ENCODE measurements around the gene LONRF2. TPM values are rescaled to one million over a fixed set of nuclear protein-coding genes. Genes with fewer than 3 reads are reported as not detected.

The LONRF2 gene
- total and polyA plus RNA-seq, 2 of the 4 experiments (the other 2 are of a cell fraction), result 0.19 to 0.54 TPM

DNA sequence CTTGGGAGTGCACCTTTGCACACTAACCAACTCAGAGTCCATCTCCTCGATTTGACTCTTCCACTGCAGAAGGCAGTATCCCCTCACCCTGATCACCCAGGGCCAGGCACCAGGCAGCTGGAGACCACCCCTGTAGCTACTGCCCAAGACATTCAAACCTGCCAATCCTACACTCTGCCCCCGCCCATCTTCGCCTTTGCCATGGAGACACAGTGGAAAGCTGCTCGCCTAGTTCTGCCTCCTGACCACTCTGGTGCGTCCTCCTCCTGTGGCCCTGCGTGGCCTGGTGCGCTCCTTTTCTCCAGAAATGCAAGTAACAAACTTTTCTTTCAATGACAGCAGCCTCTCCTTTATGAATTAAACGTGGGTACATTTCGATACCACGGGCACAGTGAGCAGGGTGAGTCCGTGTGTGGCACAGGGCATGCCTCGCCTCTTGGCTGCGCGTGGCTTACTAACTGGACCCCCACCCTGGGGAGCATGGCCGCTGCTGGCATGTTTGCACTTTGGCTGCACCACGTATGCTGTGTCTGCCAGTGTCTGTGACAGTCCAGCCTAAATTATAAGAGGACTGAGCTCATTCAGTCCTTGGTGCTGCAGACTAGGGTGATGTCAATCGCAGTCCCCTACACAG is 47.6 kb downstream of the LONRF2 start:
- Histone ChIP-seq H3K27me3 (ENCODE audit: control insufficient read depth, insufficient read depth, low read length) (peaks cover 16% of the 10 kb centered on the region), H2AFZ (replicated peaks; ENCODE audit: low read length, poor library complexity) (peak overlapping the region; percentile 43), H3K4me2 (ENCODE audit: low read depth, low read length) (no peak overlapping the region), H3K56ac (ENCODE audit: extremely low read depth, insufficient read depth, low read length) (no peak overlapping the region), H4K91ac (ENCODE audit: insufficient read depth, low read depth, low read length) (no peak overlapping the region), H3K18ac (ENCODE audit: low read depth, low read length) (no peak overlapping the region), H2BK20ac (ENCODE audit: low read depth, low read length) (no peak overlapping the region), H3K9me1 (ENCODE audit: insufficient read depth, low read length) (no peaks in the 10 kb centered on the region), H3K27ac (ENCODE audit: insufficient read depth, low read length) (no peak overlapping the region), H2BK15ac (ENCODE audit: low read depth, low read length) (no peak overlapping the region), H3K4ac (ENCODE audit: low read depth, low read length) (no peak overlapping the region), H3K9ac (ENCODE audit: low read depth, low read length) (no peak overlapping the region), H4K20me1 (ENCODE audit: insufficient read depth, low read length) (no peaks in the 10 kb centered on the region), H2AK9ac (replicated peaks; ENCODE audit: low read depth, low read length, poor library complexity) (no peak overlapping the region), H3K9me3 (ENCODE audit: control insufficient read depth, insufficient read depth, low read length) (peaks cover 4% of the 10 kb centered on the region; the same call in 1 of the 2 replicates), H3K14ac (replicated peaks; ENCODE audit: low read depth, low read length) (no peak overlapping the region), H3K4me3 (ENCODE audit: insufficient read depth, low read depth, low read length) (no peak overlapping the region), H3K23ac (ENCODE audit: low read depth, low read length) (no peak overlapping the region), H3K79me1 (ENCODE audit: low read depth in 1 of 2, low read length in 2 of 2) (no peaks in the 10 kb centered on the region), H2AK5ac (ENCODE audit: low read depth, low read length) (no peak overlapping the region), H4K5ac (ENCODE audit: low read depth, low read length) (no peak overlapping the region), H2BK120ac (ENCODE audit: low read depth, low read length) (no peak overlapping the region), H3K4me1 (ENCODE audit: control insufficient read depth, insufficient read depth, low read length) (peaks cover 2% of the 10 kb centered on the region; the same call in 1 of the 2 replicates), H3K36me3 (ENCODE audit: control insufficient read depth, insufficient read depth, low read length) (no peaks in the 10 kb centered on the region), H2BK5ac (ENCODE audit: low read depth, low read length, poor library complexity, severe bottlenecking) (no peak overlapping the region), H4K8ac (ENCODE audit: low read depth in 2 of 2, low read length in 2 of 2) (no peak overlapping the region)
- ATAC-seq (ENCODE audit: low read depth) (no peak), DNase-seq (no peak)
- POLR2A ChIA-PET (ENCODE audit: unreplicated experiment), result interaction anchor here (0.5 kb wide), 1 partner anchor 283 kb away, joined by 4 read pairs; no protein-coding TSS in a partner anchor
- BruUV-seq (replicated peaks), result no TSS peak
- intact Hi-C loops (cut with micrococcal nuclease), result no loop called here
- dilution Hi-C loops (cut with HindIII; ENCODE audit: low sequenced_read_pairs, unreplicated experiment), result no loop called here
- TF ChIP-seq BHLHE40 (IDR thresholded peaks at IDR 0.05; ENCODE audit: low read depth, low read length), result no peak
- TF ChIP-seq FOS (IDR thresholded peaks at IDR 0.05; ENCODE audit: low read depth, low read length), result no peak
- in situ Hi-C loops (cut with MboI; ENCODE audit: low sequenced_read_pairs), result loop anchor here (25.0 kb wide), 1 partner anchor 1112 kb away; the partner anchor contains the start of genes LIPT1 and TSGA10
- CTCF ChIA-PET, result interaction anchor here (0.6 to 1.1 kb wide), 3 partner anchors 12 to 1625 kb away, joined by 3 read pairs; no protein-coding TSS in a partner anchor
- 86% methylated on average over 11 of the region's 17 CpGs; no CpG with 5 or more reads in 1 of the 2 experiments for WGBS, 2 experiments (ENCODE audit: extremely low coverage in 2 of 2, insufficient read length in 1 of 2)

Measured in IMR-90 (cell line).